ENCODE data around the gene SNED1. TPM values are rescaled to one million over a fixed set of nuclear protein-coding genes. Genes with fewer than 3 reads are reported as not detected.

SNED1 gene
- polyA plus RNA-seq, 2 of the 4 experiments (the other 2 are of a cell fraction), result 0.15 to 0.21 TPM

DNA sequence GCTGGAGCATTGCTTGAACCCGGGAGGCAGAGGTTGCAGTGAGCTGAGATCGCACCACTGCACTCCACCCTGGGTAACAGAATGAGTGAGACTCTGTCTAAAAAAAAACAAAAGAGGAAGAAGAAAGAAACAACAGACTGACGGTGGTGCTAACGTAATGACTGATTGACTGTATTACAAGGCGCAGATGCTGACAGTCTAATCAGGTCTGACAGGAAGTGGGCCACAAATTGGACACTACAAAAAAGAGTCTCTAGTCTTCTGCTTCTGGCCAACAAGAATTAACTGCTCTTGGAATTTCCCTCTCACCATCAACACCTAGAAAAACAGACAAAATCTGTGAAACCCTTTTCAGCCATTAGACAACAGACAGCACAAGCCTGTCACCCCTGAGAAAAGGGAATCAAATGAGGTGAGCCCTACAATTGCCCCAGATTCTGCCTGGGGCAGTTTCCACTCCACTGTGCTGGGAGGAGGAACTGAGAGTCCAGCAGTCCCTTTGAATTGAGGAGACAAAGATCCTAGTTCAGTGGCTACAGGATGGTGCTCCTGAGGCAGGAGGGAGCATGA, 43.3 kb downstream of the SNED1 start:
- FAIRE-seq (no peak), ATAC-seq (no peak), DNase-seq (ENCODE audit: low read depth in 1 of 2, low spot score in 1 of 2) (no peak)
- Histone ChIP-seq H3K4me3 (no peak overlapping the region), H3K4me2 (no peak overlapping the region), H3K9me3 (peaks cover 10% of the 10 kb centered on the region; the same call in 2 of the 3 replicates), H3K27ac (no peak overlapping the region), H3K4me1 (no peaks in the 10 kb centered on the region)
- WGBS (ENCODE audit: missing lambda C conversion rate), result 64% methylated on average over 5 of the region's 5 CpGs
- TF ChIP-seq ZSCAN20 (CRISPR knock-in tag; IDR thresholded peaks at IDR 0.05) (no peak), FOSB (CRISPR knock-in tag; IDR thresholded peaks at IDR 0.05) (no peak), ZFP36 (IDR thresholded peaks at IDR 0.05; ENCODE audit: borderline replicate concordance, partially characterized antibody) (no peak), FOSL2 (IDR thresholded peaks at IDR 0.05) (no peak), FOSL2 (CRISPR knock-in tag; IDR thresholded peaks at IDR 0.05) (no peak), GATA3 (IDR thresholded peaks at IDR 0.05; ENCODE audit: borderline replicate concordance) (no peak), JUNB (IDR thresholded peaks at IDR 0.05) (no peak), MAFK (IDR thresholded peaks at IDR 0.05; ENCODE audit: partially characterized antibody) (no peak)
- TF ChIP-seq, protein P1, sequence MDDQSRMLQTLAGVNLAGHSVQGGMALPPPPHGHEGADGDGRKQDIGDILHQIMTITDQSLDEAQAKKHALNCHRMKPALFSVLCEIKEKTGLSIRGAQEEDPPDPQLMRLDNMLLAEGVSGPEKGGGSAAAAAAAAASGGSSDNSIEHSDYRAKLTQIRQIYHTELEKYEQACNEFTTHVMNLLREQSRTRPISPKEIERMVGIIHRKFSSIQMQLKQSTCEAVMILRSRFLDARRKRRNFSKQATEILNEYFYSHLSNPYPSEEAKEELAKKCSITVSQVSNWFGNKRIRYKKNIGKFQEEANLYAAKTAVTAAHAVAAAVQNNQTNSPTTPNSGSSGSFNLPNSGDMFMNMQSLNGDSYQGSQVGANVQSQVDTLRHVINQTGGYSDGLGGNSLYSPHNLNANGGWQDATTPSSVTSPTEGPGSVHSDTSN (IDR thresholded peaks at IDR 0.05), result no peak
- TF ChIP-seq, protein P2, sequence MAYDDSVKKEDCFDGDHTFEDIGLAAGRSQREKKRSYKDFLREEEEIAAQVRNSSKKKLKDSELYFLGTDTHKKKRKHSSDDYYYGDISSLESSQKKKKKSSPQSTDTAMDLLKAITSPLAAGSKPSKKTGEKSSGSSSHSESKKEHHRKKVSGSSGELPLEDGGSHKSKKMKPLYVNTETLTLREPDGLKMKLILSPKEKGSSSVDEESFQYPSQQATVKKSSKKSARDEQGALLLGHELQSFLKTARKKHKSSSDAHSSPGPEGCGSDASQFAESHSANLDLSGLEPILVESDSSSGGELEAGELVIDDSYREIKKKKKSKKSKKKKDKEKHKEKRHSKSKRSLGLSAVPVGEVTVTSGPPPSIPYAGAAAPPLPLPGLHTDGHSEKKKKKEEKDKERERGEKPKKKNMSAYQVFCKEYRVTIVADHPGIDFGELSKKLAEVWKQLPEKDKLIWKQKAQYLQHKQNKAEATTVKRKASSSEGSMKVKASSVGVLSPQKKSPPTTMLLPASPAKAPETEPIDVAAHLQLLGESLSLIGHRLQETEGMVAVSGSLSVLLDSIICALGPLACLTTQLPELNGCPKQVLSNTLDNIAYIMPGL (CRISPR knock-in tag; IDR thresholded peaks at IDR 0.05; ENCODE audit: borderline replicate concordance), result no peak
- TF ChIP-seq, protein P3, sequence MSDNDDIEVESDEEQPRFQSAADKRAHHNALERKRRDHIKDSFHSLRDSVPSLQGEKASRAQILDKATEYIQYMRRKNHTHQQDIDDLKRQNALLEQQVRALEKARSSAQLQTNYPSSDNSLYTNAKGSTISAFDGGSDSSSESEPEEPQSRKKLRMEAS (IDR thresholded peaks at IDR 0.05), result no peak
- TF ChIP-seq, protein P4, sequence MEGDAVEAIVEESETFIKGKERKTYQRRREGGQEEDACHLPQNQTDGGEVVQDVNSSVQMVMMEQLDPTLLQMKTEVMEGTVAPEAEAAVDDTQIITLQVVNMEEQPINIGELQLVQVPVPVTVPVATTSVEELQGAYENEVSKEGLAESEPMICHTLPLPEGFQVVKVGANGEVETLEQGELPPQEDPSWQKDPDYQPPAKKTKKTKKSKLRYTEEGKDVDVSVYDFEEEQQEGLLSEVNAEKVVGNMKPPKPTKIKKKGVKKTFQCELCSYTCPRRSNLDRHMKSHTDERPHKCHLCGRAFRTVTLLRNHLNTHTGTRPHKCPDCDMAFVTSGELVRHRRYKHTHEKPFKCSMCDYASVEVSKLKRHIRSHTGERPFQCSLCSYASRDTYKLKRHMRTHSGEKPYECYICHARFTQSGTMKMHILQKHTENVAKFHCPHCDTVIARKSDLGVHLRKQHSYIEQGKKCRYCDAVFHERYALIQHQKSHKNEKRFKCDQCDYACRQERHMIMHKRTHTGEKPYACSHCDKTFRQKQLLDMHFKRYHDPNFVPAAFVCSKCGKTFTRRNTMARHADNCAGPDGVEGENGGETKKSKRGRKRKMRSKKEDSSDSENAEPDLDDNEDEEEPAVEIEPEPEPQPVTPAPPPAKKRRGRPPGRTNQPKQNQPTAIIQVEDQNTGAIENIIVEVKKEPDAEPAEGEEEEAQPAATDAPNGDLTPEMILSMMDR (IDR thresholded peaks at IDR 0.05), result no peak
- TF ChIP-seq, protein P5, sequence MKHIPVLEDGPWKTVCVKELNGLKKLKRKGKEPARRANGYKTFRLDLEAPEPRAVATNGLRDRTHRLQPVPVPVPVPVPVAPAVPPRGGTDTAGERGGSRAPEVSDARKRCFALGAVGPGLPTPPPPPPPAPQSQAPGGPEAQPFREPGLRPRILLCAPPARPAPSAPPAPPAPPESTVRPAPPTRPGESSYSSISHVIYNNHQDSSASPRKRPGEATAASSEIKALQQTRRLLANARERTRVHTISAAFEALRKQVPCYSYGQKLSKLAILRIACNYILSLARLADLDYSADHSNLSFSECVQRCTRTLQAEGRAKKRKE (CRISPR knock-in tag; IDR thresholded peaks at IDR 0.05; ENCODE audit: low read depth), result no peak
- ChIA-PET POLR2A (no interaction called here), CTCF (no interaction called here)

DNA sequence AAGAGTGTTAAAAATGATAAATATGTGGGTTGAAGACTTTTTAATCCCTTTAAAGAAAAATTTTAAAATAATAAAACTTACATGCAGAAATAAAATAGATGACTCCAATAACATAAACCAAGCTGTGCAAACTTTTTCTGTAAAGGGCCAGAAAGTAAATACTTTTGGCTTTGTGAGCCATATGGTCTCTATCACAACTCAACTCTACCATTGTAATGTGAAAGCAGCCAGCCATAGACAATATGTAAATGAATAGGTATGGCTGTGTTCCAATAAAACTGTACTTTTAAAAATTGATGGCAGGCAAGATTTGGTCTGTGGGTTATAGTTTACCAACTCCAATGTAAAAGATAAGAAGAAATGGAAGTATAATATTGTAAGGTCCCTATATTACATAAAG, 45.2 kb downstream of the SNED1 start:
- Histone ChIP-seq H3K4me1 (no peaks in the 10 kb centered on the region), H3K4me3 (no peak overlapping the region), H3K4me2 (no peak overlapping the region), H3K9me3 (peaks cover 10% of the 10 kb centered on the region; the same call in 2 of the 3 replicates), H3K27ac (no peak overlapping the region)
- TF ChIP-seq HDAC2 (IDR thresholded peaks at IDR 0.05) (no peak), POLR2A (IDR thresholded peaks at IDR 0.05; ENCODE audit: low read length) (no peak), HOXB5 (CRISPR knock-in tag; IDR thresholded peaks at IDR 0.05) (no peak), KDM5A (IDR thresholded peaks at IDR 0.05) (no peak)
- TF ChIP-seq, protein P1 (IDR thresholded peaks at IDR 0.05), result no peak
- no peak for DNase-seq (ENCODE audit: low read depth in 1 of 2, low spot score in 1 of 2)
- ChIA-PET CTCF (interaction anchor here (1.2 kb wide), 1 partner anchor 35 kb away, joined by 3 read pairs; no protein-coding TSS in a partner anchor), POLR2A (no interaction called here)
- ATAC-seq, result no peak
- FAIRE-seq, result no peak
